GM12865 (cell line): ENCODE measurements around the gene PLRG1.

Source experiments
- DNase-seq: peaks from one replicate; pipeline ENCODE4 v3.0.0; 2010; ENCODE audit warnings: low read depth
- H3K4me3 ChIP-seq: 2 replicates; pipeline ENCODE4 v1.5.1; 2011; ENCODE audit warnings: mild to moderate bottlenecking, low read depth, low read length, control low read depth
- TF ChIP-seq, protein P1 (sequence below): IDR thresholded peaks from 2 replicates; pipeline ENCODE4 v1.5.1; 2011; ENCODE audit warnings: low read length, control low read depth, low read depth, inconsistent platforms; ENCODE audit not compliant: insufficient read depth; ENCODE audit errors: missing control alignments

Gene PLRG1

DNA sequence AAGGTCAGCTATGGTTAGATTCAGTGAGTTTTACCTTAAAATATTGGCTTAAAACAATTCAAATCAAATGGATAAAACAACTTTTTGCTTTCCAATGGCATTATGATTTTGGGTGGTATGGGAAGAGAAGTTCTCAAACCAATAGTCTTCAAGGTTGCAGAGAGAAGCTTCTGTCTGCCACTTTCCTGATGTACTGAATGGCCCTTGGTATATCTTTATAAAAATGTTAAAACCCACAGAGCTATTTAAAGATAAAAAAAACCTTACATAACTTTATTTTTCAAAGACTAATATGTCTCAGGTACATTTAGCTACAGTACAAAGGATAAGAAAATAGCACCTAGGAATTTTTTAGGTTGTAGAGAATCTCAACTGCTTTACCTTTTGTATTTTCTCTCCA, 33.5 kb upstream of the PLRG1 start:
- no peak for DNase-seq
- TF ChIP-seq, protein P1, sequence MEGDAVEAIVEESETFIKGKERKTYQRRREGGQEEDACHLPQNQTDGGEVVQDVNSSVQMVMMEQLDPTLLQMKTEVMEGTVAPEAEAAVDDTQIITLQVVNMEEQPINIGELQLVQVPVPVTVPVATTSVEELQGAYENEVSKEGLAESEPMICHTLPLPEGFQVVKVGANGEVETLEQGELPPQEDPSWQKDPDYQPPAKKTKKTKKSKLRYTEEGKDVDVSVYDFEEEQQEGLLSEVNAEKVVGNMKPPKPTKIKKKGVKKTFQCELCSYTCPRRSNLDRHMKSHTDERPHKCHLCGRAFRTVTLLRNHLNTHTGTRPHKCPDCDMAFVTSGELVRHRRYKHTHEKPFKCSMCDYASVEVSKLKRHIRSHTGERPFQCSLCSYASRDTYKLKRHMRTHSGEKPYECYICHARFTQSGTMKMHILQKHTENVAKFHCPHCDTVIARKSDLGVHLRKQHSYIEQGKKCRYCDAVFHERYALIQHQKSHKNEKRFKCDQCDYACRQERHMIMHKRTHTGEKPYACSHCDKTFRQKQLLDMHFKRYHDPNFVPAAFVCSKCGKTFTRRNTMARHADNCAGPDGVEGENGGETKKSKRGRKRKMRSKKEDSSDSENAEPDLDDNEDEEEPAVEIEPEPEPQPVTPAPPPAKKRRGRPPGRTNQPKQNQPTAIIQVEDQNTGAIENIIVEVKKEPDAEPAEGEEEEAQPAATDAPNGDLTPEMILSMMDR = no peak
- no peak overlapping the region for H3K4me3 ChIP-seq

DNA sequence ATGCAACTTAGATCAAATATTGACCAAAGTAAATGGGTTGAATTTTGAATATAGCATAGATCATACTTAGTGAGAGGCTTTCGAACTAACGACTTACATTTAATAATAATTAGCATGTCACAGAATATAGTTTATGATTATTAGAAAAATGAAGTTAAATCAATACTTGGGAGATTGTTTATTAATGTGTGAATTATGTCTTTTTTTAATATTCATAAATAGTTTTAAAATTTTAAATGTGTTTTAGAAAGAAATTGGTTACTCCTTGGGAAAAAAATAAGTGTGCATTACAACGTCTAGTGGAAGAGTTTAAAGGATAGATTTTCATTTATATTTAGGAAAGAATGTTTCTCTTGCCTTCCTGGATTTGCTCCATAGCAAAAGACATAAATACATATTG, 33.0 kb upstream of the PLRG1 start:
- no peak overlapping the region for H3K4me3 ChIP-seq
- TF ChIP-seq, protein P1 = no peak
- no peak for DNase-seq

DNA sequence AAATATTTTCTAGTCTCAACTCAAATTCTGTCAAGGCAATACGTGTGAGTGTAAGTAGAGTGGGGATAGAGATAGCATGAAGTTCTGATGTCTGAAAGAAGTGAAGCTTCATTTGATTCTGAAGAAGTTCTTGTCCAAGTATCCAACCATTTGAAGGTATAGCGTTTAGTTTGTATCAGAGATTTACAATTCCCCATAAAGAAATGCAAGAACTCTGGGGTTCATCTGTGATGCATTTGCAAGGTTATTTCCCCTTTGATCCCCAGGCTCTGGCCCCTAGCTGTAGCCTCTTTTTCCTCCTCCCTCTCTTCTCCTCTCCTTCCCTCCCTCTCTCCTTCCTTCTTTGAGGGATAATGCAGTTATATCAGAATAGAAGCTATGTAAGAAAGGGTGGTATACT, 32.5 kb upstream of the PLRG1 start:
- TF ChIP-seq, protein P1 = no peak
- DNase-seq = no peak
- no peak overlapping the region for H3K4me3 ChIP-seq

- TF ChIP-seq, protein P1 = no peak
- DNase-seq = no peak
- H3K4me3 ChIP-seq = no peak overlapping the region
Observed at GRCh38 chr4:154579927-154580326, 29.7 kb upstream of the PLRG1 start.

DNA sequence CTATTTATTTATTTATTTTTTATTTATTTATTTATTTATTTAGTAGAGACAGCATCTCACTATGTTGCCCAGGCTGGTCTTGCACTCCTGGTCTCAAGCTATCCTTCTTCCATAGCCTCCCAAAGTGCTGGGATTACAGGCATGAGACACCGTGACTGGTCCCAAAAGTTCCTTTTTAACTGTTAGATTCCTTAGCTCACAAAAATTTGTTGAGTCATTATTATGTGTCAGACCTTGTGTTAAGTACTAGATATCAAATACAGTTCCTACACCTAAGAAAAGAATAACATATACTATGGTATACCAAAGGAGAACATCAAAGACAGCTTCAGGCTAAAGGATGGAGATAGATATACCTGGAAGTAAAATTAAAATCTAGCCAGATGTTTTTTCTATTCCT, 28.7 kb upstream of the PLRG1 start:
- TF ChIP-seq, protein P1 = no peak
- no peak overlapping the region for H3K4me3 ChIP-seq
- DNase-seq = no peak

DNA sequence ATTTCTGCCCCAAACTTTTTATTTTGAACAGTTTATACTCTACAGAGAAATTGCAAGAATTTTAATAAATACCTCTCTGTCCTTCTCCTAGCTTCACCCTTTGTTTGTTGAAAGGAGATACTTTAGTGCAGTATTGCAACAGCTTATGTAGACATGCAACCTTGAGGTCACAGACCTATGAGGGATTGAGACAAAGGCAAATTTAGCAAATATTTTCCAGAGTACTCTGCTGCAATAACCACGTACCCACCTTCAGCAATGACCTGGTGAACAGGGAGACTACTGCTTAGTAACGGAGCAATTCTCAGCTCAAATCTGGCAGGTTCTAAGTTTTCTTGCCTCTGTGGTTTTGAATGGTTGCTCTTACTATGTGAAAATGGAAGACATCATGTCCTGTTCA, 27.1 kb upstream of the PLRG1 start:
- no peak overlapping the region for H3K4me3 ChIP-seq
- TF ChIP-seq, protein P1 = no peak
- DNase-seq = no peak

GRCh38 chr4:154574311-154574710, 24.1 kb upstream of the PLRG1 start:
- H3K4me3 ChIP-seq = no peak overlapping the region
- TF ChIP-seq, protein P1 = no peak
- no peak for DNase-seq
